Measurements from ENCODE around the gene TMIE.

The TMIE gene

GRCh38 chr3:46669191-46669999, 31.8 kb upstream of the TMIE start:
- DNase-seq = no peak

GRCh38 chr3:46670000-46670890, 30.9 kb upstream of the TMIE start:
- DNase-seq = no peak

- no peak for DNase-seq
Measured at GRCh38 chr3:46670891-46671427, 30.2 kb upstream of the TMIE start.

DNA sequence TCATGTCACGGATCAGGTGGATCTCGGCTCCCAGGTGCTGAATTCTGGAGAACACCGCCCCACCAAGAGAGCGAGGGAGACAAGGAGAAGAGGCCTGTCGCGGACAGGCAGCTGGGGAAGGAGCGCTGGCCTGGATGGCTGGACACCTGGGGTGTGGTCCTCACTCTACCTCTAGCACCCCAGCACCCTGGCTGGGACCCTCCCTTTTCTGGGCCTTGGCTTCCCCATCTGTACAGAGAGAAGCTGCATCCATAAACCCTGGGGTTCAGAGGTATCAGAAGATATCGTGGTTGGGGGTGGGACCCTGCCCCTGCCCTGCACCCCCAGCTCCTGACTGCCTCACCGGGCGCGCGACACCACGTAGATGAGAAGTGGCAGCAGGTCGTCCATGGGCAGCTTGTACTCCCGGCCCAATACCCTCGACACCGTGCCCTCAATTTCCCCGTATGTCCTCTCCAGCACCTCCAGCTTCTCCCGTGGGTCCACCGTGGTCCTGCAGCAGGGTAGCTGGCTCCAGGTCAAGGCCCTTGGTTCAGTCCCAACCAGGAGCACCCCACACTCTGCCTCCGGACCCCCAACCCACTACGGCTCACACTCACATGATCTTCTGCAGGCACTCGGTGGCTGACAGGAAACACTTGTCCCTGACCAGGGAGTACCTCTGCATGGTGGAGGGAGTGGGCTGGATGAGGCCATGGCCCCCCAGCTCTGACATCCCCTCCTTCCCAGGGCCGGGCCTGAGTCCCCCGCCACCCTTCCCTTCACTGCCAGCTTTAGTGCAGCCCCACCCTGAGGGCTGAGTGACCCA, 29.4 kb upstream of the TMIE start:
- no peak for DNase-seq

- no peak for DNase-seq
Measured at GRCh38 chr3:46672349-46672695, 28.9 kb upstream of the TMIE start.

GRCh38 chr3:46673151-46674030, 27.8 kb upstream of the TMIE start:
- DNase-seq = no peak

DNA sequence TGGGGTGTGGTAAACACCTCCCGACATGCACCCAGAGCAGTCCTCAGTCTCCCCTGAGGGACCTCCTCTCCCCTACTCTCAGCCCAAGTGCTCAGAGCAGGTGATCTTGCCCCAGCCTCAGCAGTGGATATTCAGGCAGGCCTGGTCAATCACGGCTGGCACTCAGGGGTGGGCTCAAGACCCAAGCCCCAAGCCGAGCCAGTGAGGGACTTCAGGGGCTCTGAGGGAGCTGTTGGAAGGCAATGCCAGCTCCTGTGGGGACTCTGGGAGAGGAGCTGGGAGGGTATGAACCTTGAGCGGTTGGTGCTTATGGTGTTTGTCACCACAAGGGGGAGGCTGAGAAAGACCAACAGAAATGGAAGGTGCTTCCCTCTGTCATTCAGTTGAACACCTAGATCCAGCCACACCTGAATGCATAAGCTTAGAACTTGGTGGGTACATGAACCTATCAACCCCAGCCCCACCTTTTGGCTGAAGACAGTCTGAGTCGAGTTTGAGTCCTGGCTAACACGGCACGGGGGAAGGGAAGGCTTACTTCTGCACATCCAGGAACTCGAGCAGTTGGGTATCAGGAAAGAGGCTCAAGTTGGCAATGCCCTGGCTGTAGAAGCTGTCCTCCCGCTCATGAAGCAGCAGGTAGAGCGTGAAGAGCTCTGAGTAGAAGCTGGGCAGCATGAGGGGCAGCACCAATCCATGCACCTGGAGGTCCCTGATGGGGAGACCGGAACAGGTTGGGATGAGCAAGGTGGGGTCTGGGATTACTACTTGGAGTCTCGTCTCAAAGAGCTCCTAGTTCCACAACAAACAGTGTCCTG, 27.0 kb upstream of the TMIE start:
- no peak for DNase-seq

DNA sequence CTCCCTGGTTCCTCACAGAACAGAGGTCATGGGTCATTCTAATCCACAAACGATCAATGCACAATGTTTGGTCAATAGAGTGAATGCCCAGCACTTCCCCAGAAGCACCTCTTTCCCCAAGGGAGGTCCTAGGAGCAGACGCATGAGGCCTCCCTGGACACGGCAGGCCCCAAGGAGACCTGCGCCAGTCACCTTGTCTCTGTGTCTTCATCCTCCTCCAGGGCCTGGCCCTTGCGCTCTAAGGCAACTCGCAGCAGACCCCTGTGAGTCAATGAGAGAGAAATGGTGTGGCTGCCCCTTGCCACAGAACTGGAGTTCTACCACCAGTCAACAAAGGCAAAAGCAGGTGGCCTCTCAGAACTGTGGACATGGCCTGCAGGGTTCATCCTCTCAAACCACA, 25.8 kb upstream of the TMIE start:
- no peak for DNase-seq

DNA sequence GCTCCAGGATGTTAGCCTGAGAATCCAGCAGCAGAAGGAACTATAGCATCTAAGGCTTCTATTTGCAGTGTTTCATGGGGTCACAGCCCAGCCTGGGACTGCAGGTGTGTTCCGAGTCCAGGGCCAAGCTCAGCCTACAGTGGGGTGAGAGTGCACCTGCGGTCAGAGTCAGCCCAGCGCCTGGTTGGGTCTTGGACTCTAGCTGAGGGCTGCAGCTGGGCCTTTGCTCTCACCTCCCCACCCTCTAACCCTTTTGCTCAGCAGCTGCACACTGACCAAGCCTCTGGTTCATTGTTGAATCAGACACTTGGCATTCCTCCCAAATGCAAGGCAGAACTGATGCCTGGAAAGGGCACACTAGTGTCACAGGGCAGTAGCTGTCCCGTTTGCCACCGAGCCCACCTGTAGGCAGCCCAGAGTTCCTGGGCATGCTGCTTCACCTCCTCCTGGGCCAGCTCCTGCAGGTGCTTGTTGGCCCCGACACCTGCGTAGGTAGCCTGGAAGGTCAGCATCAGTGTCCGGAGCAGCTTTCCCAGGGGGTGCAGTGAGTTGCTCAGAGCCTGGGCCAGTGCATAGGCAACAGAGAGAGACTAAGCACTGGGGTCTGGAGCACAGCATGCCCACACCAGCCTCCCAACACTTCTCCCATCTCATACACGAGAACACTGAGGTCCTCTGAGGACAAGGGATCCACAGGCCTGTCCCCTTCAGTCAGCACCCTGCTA, 25.2 kb upstream of the TMIE start:
- DNase-seq = no peak

DNA sequence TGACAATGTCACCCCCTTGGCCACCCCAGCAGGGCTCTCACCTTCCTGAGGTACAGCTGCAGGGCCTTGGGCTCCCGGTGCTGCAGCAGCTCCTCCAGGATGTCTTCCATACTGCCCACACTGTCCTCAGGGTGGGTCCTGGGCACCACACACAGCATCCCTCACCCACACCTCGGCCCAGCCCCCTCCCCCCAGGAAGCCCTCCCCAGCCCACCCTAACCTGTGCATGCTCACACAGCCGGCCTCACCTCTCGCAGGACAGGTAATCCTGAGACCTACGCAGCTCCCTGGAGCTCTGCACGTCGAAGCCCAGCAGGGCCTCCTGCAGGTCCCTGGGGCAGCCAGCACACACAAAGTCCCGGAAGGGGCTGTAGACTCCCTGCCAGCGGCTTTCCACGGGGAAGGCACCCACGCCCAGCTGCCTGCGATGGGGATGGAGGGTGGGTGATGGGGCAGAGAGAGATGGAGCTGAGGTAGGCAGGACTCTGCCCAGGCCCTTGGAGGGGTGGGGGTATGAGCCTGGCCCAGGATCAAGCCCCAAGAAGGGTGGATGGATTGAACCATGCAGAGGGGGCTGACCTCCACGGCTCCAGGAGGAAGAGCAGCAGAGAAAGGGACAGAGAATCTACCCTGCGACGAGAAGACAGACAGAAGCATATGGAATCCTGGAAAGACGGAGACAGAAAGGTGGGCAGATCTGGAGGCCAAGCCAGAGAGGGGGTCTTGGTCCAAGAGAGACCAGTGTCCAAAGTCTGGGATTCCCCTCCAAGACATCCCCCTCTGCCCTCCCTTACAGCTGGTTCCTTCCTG, 24.4 kb upstream of the TMIE start:
- DNase-seq = no peak

GRCh38 chr3:46677411-46677726, 23.8 kb upstream of the TMIE start:
- no peak for DNase-seq

GRCh38 chr3:46678280-46678679, 22.9 kb upstream of the TMIE start:
- no peak for DNase-seq

DNA sequence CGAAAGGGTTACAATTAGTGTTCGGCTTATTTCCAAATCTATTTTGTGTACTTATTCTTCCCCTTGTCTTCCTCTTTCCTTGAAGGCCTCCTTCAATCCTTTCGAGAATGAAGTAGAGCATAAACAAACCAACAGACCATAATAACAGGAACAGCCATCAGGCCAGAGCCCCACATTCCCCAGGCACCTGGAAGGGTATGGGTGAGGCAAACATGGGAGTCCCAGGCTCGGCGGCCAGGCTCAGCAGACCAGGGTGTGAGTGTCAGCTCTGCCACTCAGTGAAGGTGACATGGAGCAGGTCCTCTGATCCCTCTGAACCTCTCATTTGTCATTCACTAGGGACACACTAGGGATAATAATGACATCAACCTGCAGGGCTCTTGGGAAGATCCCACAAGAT, 21.5 kb upstream of the TMIE start:
- DNase-seq = no peak

GRCh38 chr3:46680298-46680826, 20.8 kb upstream of the TMIE start:
- DNase-seq = no peak

DNA sequence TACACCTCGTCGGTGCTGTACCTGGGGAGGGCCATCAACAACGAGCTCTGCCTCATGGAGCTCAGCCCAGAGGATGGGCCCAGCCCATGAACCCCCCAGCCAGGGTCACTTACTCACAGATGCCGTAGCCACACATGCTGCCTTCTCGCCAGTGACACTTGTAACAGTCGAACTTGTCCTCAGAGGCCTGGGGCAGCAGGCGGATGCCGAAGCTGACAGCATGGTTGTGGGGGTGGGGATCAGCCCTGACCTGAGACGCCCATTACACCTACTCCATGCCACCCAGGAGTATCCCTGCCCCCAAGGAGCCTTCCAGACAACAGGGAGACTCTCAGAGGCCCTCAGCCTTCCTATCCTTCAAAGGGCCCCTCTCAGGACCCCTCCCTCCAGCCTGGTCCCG, 19.8 kb upstream of the TMIE start:
- no peak for DNase-seq

DNA sequence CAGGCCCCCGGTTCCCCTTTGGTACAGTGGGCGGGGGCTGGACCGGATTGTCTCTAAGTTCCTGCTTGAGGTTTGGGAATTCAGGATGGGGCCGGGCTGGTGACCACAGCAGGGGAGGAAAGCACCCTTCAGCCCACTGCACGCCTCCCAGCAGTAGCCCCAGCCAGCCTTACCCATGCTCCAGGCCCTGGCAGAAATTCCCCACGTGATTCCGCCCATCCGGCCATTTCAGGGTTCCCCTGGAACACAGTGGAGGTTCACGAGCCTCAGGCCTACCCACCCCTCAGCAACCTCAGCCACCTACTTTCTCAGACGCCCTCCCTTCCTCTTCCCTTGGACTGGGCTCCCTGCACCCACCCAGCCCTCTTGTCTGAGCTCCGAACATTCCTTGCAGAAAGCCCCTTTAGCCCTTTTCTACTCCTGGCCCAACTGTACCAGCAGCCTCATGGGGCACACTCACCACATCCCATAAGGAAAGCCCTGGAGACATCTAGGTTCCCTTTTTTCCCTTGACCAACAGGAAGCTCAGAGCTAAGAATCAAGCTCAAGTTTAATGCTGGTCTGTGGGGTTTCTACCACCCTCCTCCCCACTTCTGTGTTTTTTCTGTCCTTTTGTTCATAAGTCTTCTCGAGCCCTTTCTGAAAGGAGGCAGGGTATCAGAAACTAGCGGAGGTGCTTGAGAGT, 19.2 kb upstream of the TMIE start:
- DNase-seq = no peak

DNA sequence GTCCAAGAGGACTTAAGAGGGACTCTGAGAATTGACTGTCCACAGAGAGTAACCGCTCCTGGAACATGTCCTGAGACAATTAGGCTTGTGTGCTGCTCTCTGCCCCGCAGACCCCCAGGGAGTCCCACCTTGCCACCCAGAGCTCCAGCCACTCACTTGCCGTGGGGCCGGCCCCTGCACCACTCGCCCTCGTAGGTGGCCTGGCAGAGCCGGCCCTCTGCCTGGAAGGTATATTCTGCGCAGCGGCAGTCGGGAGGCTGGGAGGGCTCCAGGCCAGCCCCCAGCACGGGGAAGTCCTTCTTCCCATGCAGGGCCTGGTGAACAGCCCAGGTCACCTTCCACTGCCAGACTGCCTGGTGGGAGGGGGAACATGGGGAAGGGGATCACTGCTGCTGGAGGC, 18.2 kb upstream of the TMIE start:
- no peak for DNase-seq

DNA sequence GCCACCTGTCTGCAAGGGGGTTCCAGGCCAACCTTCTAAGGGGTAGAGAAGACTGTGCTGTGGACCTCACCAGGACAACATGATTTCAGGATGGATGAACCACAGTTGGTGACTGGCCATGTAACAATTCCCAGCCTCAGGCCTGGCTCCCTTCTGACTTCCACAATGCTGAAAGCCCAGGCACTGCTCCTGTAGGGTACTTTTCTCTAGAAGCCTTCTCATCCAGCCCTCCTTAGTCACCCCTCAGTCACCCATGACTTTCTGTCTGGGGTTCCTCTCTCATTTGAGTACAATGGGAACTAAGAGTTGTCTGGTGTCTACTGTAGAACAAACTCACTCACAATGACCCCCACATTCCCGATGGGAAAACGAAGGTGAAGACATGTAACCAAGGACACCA, 16.3 kb upstream of the TMIE start:
- DNase-seq = no peak

DNA sequence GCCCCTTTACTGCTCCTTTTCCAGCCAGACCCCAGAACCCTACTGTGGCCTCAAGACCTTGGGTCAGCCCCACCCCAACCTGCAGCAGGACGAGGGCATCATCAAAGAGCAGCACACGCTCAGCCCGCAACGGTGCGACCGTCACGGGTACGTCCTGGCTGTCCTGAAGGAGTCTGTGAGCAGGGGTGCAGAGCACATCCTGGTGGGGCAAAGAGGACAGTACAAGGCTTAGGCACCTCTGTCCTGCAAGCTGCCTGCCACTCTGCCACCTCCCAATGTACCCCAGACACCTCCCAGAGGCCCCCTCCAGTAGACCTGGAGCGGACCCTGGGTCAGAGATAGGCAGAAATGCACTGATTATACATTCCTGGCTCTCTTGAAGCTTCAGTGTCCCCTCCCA, 15.7 kb upstream of the TMIE start:
- DNase-seq = no peak

All from KG1 (cell line).